Activated CD8-positive, alpha-beta T cell treated with anti-CD3 and anti-CD28 coated beads for 36 hours (primary cell): ENCODE results near the gene SLC3A2. TPM values are rescaled to one million over a fixed set of nuclear protein-coding genes. Genes with fewer than 3 reads are reported as not detected.

Source experiments
- ATAC-seq: fragments of 200-7000 bp; cut with Tn5 transposase; one replicate; pipeline ENCODE4 v1.10.0; 2021; ENCODE audit warnings: mild to moderate bottlenecking, moderate library complexity
- CTCF ChIA-PET: fragments of 350-600 bp; sonication (Branson Sonifier 250); formaldehyde crosslinking; loops from one replicate; lab custom pipeline; 2021; ENCODE audit warnings: antibody characterized with exemption; lab: Charles Lee
- POLR2A ChIA-PET: fragments of 350-600 bp; sonication (Branson Sonifier 250); formaldehyde crosslinking; loops from one replicate; lab custom pipeline; 2021; ENCODE audit warnings: antibody characterized with exemption; lab: Charles Lee
- DNase-seq: peaks from one replicate; pipeline ENCODE4 v3.0.0-alpha.2; 2020
- H3K27ac Mint-ChIP-seq: one replicate; pipeline ENCODE4 v1.8.0; 2021; ENCODE audit warnings: mild to moderate bottlenecking, mixed read lengths
- H3K27me3 Mint-ChIP-seq: one replicate; pipeline ENCODE4 v1.8.0; 2021; ENCODE audit warnings: mixed read lengths
- H3K36me3 Mint-ChIP-seq: one replicate; pipeline ENCODE4 v1.8.0; 2021; ENCODE audit warnings: low read depth, mixed read lengths
- H3K4me1 Mint-ChIP-seq: one replicate; pipeline ENCODE4 v1.8.0; 2021; ENCODE audit warnings: low read depth, mixed read lengths
- H3K4me3 Mint-ChIP-seq: one replicate; pipeline ENCODE4 v1.8.0; 2021; ENCODE audit warnings: mild to moderate bottlenecking, moderate library complexity, mixed read lengths
- H3K9me3 Mint-ChIP-seq: one replicate; pipeline ENCODE4 v1.8.0; 2021; ENCODE audit warnings: mixed read lengths
- intact Hi-C: fragments of 100-400 bp; cut with micrococcal nuclease; formaldehyde crosslinking; loops from one replicate; pipeline ENCODE4 v1.10.0; 2022
- total RNA-seq, 2 experiments: library from RNA; stranded (reverse); gene quantifications; one replicate each; pipeline ENCODE4 v1.2.3, GENCODE V29; 2021
- TF ChIP-seq, protein P1 (sequence below): fragments of 200-600 bp; IDR thresholded peaks from one replicate; pipeline ENCODE4 v1.8.0; 2022; ENCODE audit warnings: antibody characterized with exemption, mild to moderate bottlenecking

SLC3A2 gene
- total RNA-seq, 2 experiments from 2014 or later, result 299 to 315 TPM

- ATAC-seq (no peak), DNase-seq (no peak)
- Mint-ChIP-seq H3K4me3 (peak overlapping the region; percentile 57), H3K9me3 (no peaks in the 10 kb centered on the region), H3K4me1 (peaks cover 48% of the 10 kb centered on the region), H3K36me3 (peaks cover 95% of the 10 kb centered on the region), H3K27me3 (no peaks in the 10 kb centered on the region), H3K27ac (peak overlapping the region; percentile 77)
- TF ChIP-seq, protein P1, sequence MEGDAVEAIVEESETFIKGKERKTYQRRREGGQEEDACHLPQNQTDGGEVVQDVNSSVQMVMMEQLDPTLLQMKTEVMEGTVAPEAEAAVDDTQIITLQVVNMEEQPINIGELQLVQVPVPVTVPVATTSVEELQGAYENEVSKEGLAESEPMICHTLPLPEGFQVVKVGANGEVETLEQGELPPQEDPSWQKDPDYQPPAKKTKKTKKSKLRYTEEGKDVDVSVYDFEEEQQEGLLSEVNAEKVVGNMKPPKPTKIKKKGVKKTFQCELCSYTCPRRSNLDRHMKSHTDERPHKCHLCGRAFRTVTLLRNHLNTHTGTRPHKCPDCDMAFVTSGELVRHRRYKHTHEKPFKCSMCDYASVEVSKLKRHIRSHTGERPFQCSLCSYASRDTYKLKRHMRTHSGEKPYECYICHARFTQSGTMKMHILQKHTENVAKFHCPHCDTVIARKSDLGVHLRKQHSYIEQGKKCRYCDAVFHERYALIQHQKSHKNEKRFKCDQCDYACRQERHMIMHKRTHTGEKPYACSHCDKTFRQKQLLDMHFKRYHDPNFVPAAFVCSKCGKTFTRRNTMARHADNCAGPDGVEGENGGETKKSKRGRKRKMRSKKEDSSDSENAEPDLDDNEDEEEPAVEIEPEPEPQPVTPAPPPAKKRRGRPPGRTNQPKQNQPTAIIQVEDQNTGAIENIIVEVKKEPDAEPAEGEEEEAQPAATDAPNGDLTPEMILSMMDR, result no peak
- POLR2A ChIA-PET, result interaction anchor here (0.5 to 15.6 kb wide), 10 partner anchors 12 to 252 kb away, joined by 3 to 495 read pairs (median 5); partner anchors contain the start of gene WDR74
- intact Hi-C loops, result no loop called here
- CTCF ChIA-PET, result interaction anchor here (0.7 to 6.1 kb wide), 8 partner anchors 9 to 138 kb away, joined by 3 to 34 read pairs (median 6); partner anchors contain the start of genes POLR2G and TMEM179B
Observed at GRCh38 chr11:62885137-62885750, 4.5 kb downstream of the SLC3A2 start.

DNA sequence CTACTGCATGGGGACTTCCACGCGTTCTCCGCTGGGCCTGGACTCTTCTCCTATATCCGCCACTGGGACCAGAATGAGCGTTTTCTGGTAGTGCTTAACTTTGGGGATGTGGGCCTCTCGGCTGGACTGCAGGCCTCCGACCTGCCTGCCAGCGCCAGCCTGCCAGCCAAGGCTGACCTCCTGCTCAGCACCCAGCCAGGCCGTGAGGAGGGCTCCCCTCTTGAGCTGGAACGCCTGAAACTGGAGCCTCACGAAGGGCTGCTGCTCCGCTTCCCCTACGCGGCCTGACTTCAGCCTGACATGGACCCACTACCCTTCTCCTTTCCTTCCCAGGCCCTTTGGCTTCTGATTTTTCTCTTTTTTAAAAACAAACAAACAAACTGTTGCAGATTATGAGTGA, 7.7 kb downstream of the SLC3A2 start:
- peaks cover 47% of the 10 kb centered on the region for H3K4me1 Mint-ChIP-seq
- H3K4me3 Mint-ChIP-seq, result no peak overlapping the region
- no peak for DNase-seq
- H3K9me3 Mint-ChIP-seq, result no peaks in the 10 kb centered on the region
- peak overlapping the region; percentile 57 for H3K27ac Mint-ChIP-seq
- no peaks in the 10 kb centered on the region for H3K27me3 Mint-ChIP-seq
- ATAC-seq, result no peak
- intact Hi-C loops, result no loop called here
- CTCF ChIA-PET, result no interaction called here
- peaks cover 65% of the 10 kb centered on the region for H3K36me3 Mint-ChIP-seq
- TF ChIP-seq, protein P1, result no peak
- POLR2A ChIA-PET, result interaction anchor here (0.6 to 15.6 kb wide), 8 partner anchors 9 to 1025 kb away, joined by 3 to 495 read pairs (median 6); partner anchors contain the start of gene WDR74

DNA sequence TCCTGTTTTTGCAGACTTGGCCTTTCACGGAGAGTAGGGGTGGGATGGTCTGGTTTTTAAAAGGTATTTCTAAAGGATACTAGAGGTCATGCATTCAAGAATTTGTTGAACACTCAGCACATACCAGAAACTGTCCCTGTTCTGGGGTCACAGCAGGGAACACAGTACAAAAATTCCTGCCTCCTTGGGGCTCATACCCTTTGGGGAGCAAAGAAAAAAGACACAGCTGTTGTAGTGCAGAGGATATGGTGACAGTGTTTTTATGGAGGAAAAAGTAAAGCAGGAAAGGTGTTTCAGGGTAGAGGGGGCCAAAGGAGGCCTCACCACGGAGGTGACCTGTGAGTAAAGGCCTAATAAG, 8.4 kb downstream of the SLC3A2 start:
- ChIA-PET CTCF (interaction anchor here (0.8 kb wide), 1 partner anchor 132 kb away, joined by 3 read pairs; no protein-coding TSS in a partner anchor), POLR2A (interaction anchor here (0.8 to 15.6 kb wide), 8 partner anchors 8 to 73 kb away, joined by 3 to 495 read pairs (median 4); partner anchors contain the start of genes SLC3A2 and TEX54)
- ATAC-seq (no peak), DNase-seq (no peak)
- no peaks in the 10 kb centered on the region for H3K9me3 Mint-ChIP-seq
- no peak overlapping the region for H3K4me3 Mint-ChIP-seq
- intact Hi-C loops, result no loop called here
- TF ChIP-seq, protein P1, result no peak
- H3K27me3 Mint-ChIP-seq, result no peaks in the 10 kb centered on the region
- peak overlapping the region; percentile 57 for H3K27ac Mint-ChIP-seq
- H3K4me1 Mint-ChIP-seq, result peaks cover 40% of the 10 kb centered on the region
- H3K36me3 Mint-ChIP-seq, result peaks cover 58% of the 10 kb centered on the region

DNA sequence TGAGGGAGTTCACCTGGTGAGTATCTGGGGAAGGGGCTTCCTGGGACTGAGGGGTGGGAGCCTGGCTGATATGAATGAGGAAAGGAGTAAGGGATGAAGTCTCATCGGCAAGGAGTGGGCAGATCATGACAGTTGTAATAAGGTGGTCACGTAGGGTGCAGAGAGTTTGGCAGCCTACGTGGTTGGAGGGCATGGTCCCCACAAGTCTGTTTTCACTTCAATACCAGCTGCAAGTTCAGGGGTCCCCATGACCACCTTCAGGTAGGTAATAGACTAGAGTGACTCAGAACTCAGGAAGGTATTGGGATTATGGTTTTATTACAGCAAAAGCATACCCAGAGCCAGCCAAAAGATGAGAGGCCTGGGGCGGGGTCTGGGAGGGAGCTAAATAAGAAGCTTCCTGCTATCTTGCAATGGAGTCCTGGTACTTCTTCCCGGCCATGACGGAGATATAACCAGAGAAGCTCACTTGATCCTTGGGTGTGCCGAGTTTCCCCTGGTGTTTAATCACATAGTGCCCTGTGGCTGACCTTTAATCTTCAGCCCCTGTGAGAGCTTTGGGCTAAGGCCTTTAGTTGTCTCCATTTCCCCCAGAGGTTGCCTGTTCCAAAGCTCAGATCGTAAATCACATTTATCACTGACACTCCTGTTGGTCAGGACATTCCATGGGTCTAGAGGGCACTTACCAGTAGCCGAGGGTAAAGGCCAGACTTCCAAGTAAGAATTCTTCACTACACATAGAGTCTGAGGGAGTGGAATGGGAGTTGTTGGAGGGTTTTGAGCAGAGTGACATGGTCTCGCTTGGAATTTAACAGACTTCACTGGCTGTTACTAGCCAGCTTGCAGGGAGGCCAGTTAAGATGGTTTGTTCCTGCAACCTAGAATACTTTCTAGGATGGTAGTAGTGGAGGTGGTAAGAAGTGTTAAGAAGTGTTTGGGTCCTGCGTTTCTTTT, 9.1 kb downstream of the SLC3A2 start:
- POLR2A ChIA-PET, result interaction anchor here (0.7 to 15.6 kb wide), 12 partner anchors 8 to 74 kb away, joined by 3 to 495 read pairs (median 4); partner anchors contain the start of genes SLC3A2 and TEX54

More for the DNA sequence above, 9.1 kb downstream of the SLC3A2 start:
- Mint-ChIP-seq H3K4me3 (no peak overlapping the region), H3K27ac (peak overlapping the region; percentile 57), H3K36me3 (peaks cover 53% of the 10 kb centered on the region), H3K4me1 (peaks cover 35% of the 10 kb centered on the region), H3K9me3 (no peaks in the 10 kb centered on the region), H3K27me3 (no peaks in the 10 kb centered on the region)
- peak; percentile 29 for ATAC-seq
- intact Hi-C loops, result no loop called here
- CTCF ChIA-PET, result interaction anchor here (0.8 kb wide), 1 partner anchor 131 kb away, joined by 3 read pairs; no protein-coding TSS in a partner anchor
- peak; percentile 30 for DNase-seq
- TF ChIP-seq, protein P1, result no peak
